GM18907 (cell line): ENCODE measurements around the gene TMEM132C.
"Not testable (repeated sequence)": the region's sequence is repeated elsewhere in the genome, so short reads cannot be mapped to it uniquely, and the experiment has no call there.

ENCODE experiments used
- ATAC-seq: cut with Tn5 transposase; IDR thresholded peaks from one replicate; pipeline ENCODE4 v1.9.1; 2021; ENCODE audit warnings: mild to moderate bottlenecking, moderate library complexity; ENCODE audit not compliant: unreplicated experiment

TMEM132C gene

DNA sequence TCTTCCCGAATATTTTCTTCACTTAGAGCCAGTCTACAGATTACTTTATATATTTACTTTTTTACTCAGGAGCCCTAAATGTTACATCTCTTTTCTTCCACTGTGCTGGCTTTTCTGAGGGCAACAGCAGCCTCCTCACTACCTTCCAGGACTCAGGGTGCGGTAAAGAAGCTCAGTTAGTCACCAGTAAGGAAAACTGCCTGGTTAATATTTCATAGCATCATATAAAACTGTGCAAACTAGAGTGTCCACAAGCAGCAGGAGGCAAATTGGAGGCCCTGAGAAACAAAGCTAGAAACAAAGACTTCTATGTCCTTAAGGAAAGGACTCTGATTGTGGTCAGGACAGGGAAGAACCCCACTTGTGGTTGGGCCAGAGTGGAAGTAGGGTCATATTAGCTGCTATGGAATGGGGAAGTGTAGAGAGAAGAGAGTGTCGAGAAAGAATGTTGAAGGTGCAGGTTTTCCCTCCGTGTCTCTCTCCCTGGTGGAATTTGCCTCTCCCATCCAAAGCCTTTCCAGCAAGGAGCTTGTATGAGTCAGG lies 336.7 kb downstream of the TMEM132C start:
- ATAC-seq: no peak

DNA sequence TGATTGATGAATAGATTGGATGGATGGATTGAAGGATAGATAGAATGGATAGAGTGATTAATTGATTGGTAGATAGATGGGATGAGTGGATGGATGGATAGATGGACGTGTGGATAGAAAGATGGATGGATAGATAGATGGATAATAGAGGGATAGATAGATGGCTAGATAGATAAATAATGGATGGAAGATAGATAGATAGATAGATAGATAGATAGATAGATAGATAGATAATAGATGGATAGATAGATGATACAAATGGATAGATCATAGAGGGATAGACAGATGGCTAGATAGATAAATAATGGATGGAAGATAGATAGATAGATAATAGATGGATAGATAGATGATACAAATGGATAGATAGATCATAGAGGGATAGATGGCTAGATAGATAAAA lies 337.2 kb downstream of the TMEM132C start:
- ATAC-seq: not testable (repeated sequence)

DNA sequence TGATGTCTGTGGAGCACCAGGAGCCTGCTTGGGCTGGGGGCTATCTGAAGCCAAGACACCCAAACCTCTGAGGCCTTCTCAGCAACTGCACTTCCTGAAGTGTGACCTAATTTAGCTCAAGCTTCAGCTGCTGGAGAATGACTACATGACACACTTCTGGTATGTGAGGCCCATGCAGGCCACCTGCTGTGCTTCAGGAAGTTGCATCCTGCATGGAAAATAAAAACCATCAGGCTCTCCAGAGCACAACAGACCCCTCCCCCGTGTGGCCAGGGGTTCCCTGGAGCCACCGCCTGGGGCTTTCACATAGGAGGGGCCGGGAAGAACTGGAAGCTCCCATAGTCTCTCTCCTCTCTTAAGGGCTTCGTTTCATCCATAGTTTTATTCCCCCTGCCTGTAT lies 339.1 kb downstream of the TMEM132C start:
- ATAC-seq: no peak

DNA sequence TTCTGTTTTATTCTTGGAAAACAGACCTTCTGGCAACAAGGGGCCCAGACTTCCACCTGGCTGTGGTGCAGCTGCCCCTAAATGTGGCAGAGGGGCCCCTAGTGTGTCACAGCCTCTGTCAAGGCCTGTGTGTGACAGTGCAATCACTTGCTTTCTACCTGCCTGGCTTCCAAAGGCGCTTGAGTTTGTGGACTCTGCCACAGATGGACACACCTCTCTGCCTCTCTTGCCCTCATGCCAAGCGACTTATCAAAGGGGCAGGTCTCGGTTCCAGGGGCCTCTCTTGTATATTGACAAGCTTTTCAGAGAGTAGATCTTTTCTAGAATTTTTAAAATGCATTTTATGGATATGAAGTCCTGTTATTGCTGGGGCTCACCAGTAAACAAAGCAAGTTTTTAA lies 339.6 kb downstream of the TMEM132C start:
- ATAC-seq: no peak

DNA sequence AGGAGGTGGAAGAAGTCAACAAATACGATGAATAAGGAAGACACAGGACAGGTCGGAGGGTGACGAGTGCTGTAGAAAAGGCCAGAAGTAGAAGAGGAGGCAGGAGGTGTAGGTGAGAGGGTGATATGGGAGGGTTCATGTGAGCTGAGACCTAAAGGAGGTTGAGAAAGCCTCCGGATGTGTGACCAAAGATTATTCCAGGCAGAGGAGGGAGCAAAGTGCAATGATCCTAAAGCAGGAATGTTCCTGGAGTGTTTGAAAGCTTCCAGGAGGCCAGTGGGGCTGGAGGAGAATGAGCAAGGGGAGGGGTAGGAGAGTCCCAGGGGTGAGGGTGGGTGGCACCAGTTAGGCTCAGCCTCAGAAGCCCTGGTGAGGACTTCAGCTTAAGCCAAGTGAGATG lies 340.0 kb downstream of the TMEM132C start:
- no peak for ATAC-seq

DNA sequence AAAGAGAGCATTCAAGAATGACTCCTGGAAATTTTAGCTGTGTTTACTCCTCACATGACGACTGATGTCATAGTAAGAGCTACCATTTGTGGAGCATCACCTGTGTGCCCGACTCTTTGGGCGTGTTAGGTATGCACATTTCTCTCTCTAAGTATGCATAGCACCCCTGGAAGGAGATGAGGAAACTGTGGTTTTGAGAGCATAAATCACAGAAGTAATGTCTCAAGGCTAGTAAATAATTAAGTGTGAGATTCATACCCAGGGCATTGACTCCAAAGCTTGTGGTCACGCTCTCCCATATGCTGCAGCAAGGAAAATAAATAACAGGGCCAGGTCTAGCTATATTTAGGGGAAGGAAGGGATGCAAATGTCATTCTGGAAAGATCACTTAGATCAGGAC lies 340.7 kb downstream of the TMEM132C start:
- ATAC-seq: no peak

DNA sequence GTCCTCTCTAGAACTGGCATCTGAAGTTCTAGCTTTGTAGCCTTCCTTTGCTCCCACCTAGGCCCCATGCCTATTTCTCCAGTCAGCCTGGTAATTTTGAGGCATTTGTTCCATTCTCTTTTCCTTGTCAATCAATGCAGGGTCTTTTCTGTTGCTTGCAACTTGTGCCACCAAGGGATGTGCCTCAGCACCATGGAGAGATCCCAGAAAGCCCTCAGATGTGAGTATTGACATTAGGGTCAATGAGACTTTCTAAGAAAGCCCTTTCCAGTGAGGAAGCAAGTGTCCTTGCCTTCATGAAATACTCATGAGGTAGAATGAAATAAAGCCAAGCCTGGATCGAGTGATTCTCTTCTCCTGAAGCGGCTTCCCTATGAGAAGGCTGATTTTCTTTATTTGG lies 342.9 kb downstream of the TMEM132C start:
- ATAC-seq: no peak

DNA sequence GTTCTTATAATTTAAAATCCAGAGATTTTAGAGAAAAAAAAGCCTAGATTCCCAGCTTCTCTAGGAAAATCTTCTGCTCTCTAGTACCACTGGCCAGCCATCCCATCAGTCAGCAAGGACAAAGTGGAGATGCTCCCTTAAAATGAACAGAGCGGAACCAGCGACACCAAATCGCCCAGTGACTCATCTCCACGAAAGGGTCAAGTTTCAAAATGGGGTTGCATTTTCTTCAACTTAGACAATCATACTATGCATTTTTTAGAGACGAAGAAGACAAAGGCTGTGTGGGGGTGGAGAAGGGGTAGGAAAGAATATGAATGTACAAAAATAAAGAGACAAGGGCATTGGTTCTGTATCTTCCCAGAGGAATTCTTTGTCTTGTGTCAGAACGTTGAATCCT lies 344.8 kb downstream of the TMEM132C start:
- no peak for ATAC-seq

DNA sequence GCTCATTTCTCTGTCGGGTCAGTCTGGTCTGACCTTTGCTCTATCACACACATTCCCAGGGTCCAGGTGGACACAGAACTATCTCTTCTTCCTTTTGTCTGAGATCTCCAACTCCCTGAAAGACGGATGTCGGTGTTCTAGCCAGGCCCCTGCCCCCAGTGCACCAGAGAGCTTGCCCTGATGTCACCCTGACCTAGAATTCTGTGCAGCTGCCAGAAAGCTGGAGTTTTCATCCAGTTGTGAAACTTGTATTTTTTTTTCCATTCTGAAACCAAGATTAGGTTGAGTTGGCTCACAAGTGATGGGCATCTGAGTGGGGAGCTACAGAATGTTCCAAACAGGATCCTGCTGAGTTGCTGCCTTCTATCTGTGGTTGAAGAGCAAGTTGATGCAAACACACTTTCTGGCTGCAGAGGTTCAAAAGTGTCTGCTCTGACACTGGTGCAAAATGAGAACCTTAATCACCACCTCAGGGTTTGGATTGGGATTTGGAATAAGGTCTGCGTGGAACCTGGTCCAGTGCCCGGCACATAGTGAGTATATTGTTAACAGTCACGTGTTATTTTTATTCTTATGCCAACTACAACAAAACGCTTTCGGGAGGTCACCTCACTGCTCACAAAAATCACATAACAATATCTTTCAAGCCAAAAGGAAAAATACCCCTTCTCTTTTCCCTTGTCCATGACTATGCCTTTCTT lies 345.3 kb downstream of the TMEM132C start:
- no peak for ATAC-seq

DNA sequence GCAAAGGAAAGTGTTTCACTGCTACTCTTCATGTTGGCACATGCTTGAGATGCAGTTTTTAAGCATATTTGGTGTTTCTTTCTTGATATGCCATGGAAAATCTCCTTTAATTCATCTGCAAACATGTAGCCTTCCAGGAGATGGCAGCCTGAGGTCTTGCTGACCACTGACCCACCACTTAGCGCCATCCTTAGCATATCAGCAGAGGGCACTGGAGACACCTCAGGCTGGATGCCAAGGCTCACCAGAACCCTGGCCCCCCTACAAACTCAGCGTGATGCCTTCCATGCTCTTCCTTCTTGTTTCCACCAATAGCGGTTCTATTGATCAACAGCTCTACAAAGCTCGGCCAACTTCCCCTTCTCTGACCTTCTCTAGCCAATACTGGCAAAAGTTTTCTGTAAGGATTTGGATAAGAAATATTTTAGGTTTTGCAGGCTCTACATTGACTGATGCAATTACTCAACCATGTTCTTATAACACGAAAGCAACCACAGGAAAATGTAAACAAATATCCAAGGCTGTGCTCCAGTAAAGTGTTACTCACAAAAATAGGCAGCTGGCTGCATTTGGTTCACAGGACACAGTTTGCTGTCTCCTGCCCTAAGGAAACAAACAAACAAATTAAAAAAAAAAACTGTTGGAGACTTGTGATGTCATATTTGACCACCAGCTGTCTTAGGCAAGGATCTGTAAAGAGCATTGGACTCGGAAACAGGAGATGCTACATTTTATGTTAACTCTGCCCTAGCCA lies 347.0 kb downstream of the TMEM132C start:
- ATAC-seq: no peak

DNA sequence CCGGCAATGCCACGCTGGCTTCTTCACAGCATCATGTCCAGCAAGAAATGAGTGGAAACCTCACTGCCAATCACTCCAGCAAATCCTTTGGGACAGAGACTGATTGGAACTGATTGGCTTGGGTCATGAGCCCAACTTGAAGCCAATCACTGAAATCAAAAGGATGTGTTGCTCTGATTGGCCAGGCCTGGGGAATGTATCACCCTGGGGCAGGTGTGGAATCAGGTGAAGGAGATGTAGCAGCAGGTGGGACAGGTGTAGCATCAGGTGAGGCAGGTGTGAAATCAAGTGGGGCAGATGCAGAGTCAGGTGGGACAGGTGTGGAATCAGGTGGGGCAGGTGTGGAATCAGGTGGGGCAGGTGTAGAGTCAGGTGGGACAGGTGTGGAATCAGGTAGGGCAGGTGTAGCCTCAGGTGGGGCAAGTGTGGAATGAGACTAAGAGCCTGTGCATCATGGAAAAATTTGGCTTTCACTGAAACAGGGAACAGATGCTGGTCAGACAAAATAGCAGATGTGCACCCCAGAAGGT lies 350.4 kb downstream of the TMEM132C start:
- no peak for ATAC-seq

DNA sequence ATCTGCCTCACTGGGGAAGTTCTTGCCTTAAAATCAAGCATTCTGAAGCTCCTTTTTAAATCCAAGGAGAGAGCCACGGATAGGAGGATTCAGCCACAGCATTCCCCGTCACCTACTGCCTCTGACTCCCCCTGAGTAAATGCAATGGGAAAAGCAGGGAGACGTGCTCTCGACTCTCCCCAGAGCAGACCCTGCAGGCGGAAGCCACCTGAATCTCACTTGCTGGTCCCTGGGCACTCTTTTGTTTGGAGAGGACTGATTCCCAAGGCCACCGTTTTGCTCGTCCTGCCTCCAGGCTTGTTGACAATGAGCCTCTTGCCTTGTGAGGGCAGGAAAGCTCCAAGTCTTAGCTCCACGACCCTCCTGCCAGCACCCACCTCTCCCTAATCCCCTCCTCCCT lies 352.3 kb downstream of the TMEM132C start:
- ATAC-seq: no peak

DNA sequence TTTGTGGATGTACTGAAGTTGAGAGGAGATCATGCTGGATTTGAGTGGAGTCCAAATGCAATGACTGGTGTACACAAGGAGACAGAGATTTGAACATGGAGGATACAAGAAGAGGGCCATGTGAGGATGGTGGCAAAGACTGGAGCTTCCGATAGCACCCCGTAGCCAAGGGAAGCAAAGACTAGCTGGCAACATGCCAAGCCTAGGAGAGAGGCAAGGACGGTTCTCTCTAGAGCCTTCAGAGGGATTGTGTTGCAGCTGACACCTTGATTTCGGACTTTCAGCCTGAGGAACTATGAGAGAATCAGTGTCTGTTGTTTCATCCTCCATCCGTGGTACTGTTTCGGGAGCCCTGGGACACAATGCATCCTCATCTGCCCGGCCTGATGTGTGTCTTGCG lies 354.3 kb downstream of the TMEM132C start:
- no peak for ATAC-seq

DNA sequence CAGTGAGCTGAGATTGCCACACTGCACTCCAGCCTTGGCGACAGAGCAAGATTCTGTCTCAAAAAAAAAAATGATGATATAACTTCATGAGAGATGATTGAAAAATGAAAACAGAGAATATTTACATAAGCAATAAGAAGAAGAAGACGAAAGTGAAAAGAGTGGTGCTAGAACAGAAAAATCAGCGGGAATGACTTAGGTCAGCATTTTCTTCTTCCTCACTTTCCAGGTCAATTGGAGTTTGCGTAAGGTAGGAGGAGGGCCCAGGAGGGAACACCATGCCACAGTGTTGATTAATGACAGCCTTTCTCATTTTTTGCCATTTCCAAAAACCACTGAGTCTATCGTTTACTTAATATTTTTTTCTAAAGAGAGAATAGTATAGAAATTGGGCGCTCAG lies 356.8 kb downstream of the TMEM132C start:
- no peak for ATAC-seq

DNA sequence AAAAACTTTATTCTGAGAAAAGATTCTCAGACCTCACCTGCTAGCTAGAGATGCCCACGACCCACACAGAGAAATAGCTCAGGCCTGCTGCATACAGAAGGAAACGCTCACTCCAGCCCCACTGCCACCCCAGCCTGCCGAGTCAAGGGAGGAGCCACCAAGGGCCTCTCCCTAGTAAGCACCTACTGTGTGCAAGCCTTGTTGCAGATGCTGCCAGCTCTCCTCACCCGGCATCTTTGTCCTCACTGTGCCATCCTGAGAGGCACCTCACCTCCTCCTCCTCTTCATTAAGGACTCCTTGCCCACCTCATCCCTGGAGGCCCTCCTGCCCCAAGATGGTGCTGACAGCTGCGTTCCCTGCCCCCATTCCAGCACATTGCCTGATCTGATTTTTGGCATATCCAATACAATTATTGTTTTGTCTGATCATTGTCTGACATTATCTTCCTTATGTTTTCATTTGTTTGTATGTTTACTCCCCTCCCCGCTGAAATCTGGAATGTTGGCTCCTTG lies 359.9 kb downstream of the TMEM132C start:
- no peak for ATAC-seq

DNA sequence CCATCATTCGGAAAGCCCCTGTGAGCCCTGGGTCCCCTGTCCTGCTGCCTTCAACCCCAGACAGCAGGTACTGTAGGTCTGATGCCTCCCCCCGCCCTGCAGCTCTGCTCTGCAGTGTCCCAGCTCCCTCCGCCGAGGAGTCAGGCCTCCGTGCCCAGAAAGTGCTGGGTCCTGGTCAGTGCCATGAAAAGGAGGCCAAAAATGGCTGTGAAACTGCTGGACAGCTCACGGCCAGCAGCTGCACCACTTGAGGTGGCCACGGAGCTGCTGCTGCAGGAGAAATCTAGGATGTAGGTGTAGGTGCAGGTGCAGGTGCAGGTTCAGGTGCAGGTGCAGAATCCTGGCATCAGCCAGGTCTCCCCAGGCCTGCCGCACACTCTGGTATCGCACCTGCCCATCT lies 360.7 kb downstream of the TMEM132C start:
- ATAC-seq: no peak

DNA sequence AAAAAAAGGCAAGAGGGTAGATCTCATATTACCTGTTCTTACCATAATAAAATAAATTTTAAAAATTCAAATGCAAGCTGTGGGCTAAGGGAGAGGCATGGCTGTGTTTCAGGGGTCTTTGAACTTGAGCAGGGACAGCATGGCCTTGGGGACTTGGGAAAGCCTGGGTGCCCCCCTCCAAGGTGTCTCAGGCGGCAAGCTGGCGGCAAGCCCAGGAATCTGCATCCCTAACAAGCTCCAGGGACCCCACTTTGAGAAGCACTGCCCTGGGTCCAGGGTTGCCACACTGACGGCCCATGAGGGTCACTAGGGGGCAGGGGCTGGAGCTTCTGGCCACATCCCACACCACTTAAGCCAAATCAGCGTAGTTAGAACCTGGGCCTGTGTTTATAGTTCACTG lies 363.0 kb downstream of the TMEM132C start:
- ATAC-seq: no peak

DNA sequence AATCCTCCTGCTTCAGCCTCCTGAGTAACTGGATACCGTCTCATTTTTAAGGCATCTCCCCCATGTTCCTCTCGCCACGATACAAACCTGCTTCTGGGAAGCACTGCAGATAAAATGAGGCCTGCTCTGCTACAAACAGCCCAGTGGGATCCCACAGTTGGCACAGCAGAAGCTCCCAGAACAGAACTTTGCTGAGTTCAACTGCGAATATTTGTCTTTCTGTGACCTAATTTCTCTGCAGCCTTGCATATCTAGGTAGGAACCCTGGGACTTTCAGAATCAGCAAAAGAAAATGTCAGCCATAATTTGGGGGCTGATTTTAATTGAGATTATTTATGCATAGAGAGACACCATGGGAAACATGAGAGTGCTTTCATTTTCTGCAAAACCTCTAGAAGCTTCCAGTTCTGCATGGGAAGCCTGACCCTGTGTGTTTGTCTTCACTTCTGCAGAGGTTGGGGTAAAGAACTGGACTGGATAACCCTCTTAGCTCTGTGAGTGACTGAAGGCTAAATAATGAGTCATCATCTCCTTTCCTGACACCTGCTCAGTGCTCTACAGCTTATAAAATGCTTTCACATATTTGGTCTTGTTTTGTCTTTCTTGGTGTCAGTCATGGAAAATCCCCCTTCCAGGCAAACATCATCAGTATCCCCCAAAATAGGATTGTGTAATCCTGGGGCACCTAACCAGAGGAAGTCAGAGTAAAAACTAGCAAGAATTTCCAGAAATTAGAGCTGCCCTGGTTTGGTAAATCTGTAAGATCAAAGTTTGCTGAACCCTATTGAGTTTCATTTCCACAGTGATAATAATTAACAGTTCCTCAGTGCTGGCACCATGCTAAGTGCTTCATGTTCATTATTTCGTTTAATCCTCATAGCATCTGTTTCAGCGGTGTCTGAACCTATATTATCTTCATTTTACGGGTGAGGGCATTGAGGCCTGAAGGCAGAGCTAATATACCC lies 371.0 kb downstream of the TMEM132C start:
- peak; percentile 99 for ATAC-seq

DNA sequence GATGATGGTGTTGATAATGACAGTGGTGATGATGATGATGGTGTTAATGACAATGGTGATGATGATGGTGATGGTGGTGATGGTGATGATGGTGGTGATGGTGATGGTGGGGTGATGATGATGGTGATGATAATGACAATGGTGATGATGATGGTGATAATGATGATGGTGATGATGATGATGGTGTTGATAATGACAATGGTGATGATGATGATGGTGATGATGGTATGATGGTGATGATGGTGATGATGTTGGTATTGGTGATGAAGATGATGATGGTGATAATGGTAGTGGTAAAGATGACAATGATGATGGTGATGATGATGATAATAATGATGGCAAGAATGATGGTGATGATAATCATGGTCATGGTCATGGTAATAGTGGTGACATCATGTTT lies 372.1 kb downstream of the TMEM132C start:
- no peak for ATAC-seq

DNA sequence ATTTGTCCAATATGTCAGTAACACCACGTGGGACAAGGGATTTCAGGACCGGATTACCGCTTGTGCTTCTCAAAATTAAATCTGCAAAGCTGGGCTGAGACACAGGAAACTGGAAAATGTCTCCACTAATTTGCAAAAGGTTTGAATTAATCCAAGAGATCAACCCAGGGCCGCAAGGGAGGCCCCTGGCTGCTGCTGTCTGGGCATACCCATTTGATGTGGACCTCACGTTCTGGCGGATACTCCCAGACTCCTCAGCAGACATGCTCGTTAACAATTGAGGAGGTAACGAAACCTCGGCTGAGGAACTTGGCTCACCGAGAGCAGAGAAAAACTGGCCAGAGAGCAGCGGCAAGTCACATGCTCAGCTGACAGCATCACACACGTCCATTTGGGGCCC lies 376.2 kb downstream of the TMEM132C start:
- ATAC-seq: no peak
